BJ (cell line): Measurements from ENCODE around the gene CEP57L1. TPM values are rescaled to one million over a fixed set of nuclear protein-coding genes. Genes with fewer than 3 reads are reported as not detected.

Experiments used
- CTCF ChIA-PET: fragments of 350-600 bp; formaldehyde crosslinking; extraction: SDS; loops from one replicate; lab custom pipeline; 2021; ENCODE audit warnings: antibody characterized with exemption, inconsistent platforms; lab: Yijun Ruan, JAX
- POLR2A ChIA-PET: fragments of 300-600 bp; sonication (Branson Sonifier 250); formaldehyde crosslinking; extraction: SDS; loops from one replicate; lab custom pipeline; 2021; ENCODE audit warnings: antibody characterized with exemption; lab: Charles Lee
- DNase-seq: peaks from one replicate; pipeline ENCODE4 v3.0.0-alpha.2; 2011; ENCODE audit warnings: low read depth
- H3K27me3 ChIP-seq: 2 replicates; pipeline ENCODE4 v1.6.0; 2011; ENCODE audit warnings: low read length; ENCODE audit not compliant: control insufficient read depth, insufficient read depth
- H3K36me3 ChIP-seq: 2 replicates; pipeline ENCODE4 v1.5.1; 2011; ENCODE audit warnings: low read length; ENCODE audit not compliant: control insufficient read depth, insufficient read depth
- H3K4me3 ChIP-seq: 2 replicates; pipeline ENCODE4 v1.5.1; 2011; ENCODE audit warnings: low read depth, mild to moderate bottlenecking, control low read depth, low read length
- CTCF ChIP-seq: IDR thresholded peaks from 2 replicates; pipeline ENCODE4 v1.5.1; 2011; ENCODE audit warnings: low read depth, mild to moderate bottlenecking, control low read depth, inconsistent platforms, low read length, moderate library complexity; ENCODE audit not compliant: insufficient read depth
- polyA plus RNA-seq: library from polyadenylated mRNA; depleted of rRNA; stranded (reverse); fragments of >200 nt; gene quantifications from 2 replicates; pipeline ENCODE4 v1.2.3, GENCODE V29; 2011

The CEP57L1 gene
- polyA plus RNA-seq, 1 experiment, result 11.2 TPM

- H3K36me3 ChIP-seq, result no peaks in the 10 kb centered on the region
- ChIA-PET CTCF (no interaction called here), POLR2A (no interaction called here)
- H3K27me3 ChIP-seq, result no peaks in the 10 kb centered on the region
- no peak for DNase-seq
- no peak overlapping the region for H3K4me3 ChIP-seq
- no peak for TF ChIP-seq CTCF
Observed at GRCh38 chr6:109153752-109154151, 58.4 kb downstream of the CEP57L1 start.

- no peak for DNase-seq
- no peak overlapping the region for H3K4me3 ChIP-seq
- no peak for TF ChIP-seq CTCF
- no peaks in the 10 kb centered on the region for H3K36me3 ChIP-seq
- no peaks in the 10 kb centered on the region for H3K27me3 ChIP-seq
- ChIA-PET CTCF (interaction anchor here (0.7 to 2.0 kb wide), 3 partner anchors 21 to 218 kb away, joined by 3 to 5 read pairs (median 3); no protein-coding TSS in a partner anchor), POLR2A (no interaction called here)
Observed at GRCh38 chr6:109164331-109164730, 69.0 kb downstream of the CEP57L1 start.

- POLR2A ChIA-PET, result no interaction called here
- no peaks in the 10 kb centered on the region for H3K27me3 ChIP-seq
- DNase-seq, result peak; percentile 22
- no peak for TF ChIP-seq CTCF
- CTCF ChIA-PET, result interaction anchor here (1.0 kb wide), 1 partner anchor 71 kb away, joined by 3 read pairs; the partner anchor contains the start of gene SESN1
- no peak overlapping the region for H3K4me3 ChIP-seq
- no peaks in the 10 kb centered on the region for H3K36me3 ChIP-seq
Observed at GRCh38 chr6:109165392-109165974, 70.2 kb downstream of the CEP57L1 start.

GRCh38 chr6:109166673-109167072 is 71.4 kb downstream of the CEP57L1 start:
- H3K27me3 ChIP-seq, result no peaks in the 10 kb centered on the region
- ChIA-PET CTCF (no interaction called here), POLR2A (no interaction called here)
- H3K36me3 ChIP-seq, result no peaks in the 10 kb centered on the region
- no peak for DNase-seq
- H3K4me3 ChIP-seq, result no peak overlapping the region
- no peak for TF ChIP-seq CTCF

GRCh38 chr6:109167562-109167961 is 72.3 kb downstream of the CEP57L1 start:
- Histone ChIP-seq H3K36me3 (no peaks in the 10 kb centered on the region), H3K4me3 (no peak overlapping the region), H3K27me3 (no peaks in the 10 kb centered on the region)
- CTCF ChIA-PET, result no interaction called here
- no peak for DNase-seq
- no peak for TF ChIP-seq CTCF
- POLR2A ChIA-PET, result no interaction called here
